Measurements from ENCODE around the gene OAS2. TPM values are rescaled to one million over a fixed set of nuclear protein-coding genes. Genes with fewer than 3 reads are reported as not detected.

OAS2 gene
- total RNA-seq, 1 donor from 2014 or later: not detected

GRCh38 chr12:112945515-112945914 lies 32.8 kb upstream of the OAS2 start:
- no peak for TF ChIP-seq CTCF (IDR thresholded peaks at IDR 0.05; ENCODE audit: partially characterized antibody, unreplicated experiment)
- H3K4me1 Mint-ChIP-seq (ENCODE audit: low read depth, unreplicated experiment): peaks cover 2% of the 10 kb centered on the region
- no peak overlapping the region for H3K4me3 Mint-ChIP-seq (ENCODE audit: unreplicated experiment)
- peaks cover 1% of the 10 kb centered on the region for H3K27me3 Mint-ChIP-seq (ENCODE audit: unreplicated experiment)
- H3K36me3 Mint-ChIP-seq (ENCODE audit: unreplicated experiment): no peaks in the 10 kb centered on the region
- no peaks in the 10 kb centered on the region for H3K9me3 Mint-ChIP-seq (ENCODE audit: unreplicated experiment)
- H3K27ac Mint-ChIP-seq (ENCODE audit: unreplicated experiment): no peak overlapping the region
- DNase-seq: no peak

- Mint-ChIP-seq H3K27me3 (ENCODE audit: unreplicated experiment) (peaks cover 1% of the 10 kb centered on the region), H3K36me3 (ENCODE audit: unreplicated experiment) (no peaks in the 10 kb centered on the region), H3K9me3 (ENCODE audit: unreplicated experiment) (no peaks in the 10 kb centered on the region), H3K4me1 (ENCODE audit: low read depth, unreplicated experiment) (peaks cover 2% of the 10 kb centered on the region), H3K4me3 (ENCODE audit: unreplicated experiment) (no peak overlapping the region), H3K27ac (ENCODE audit: unreplicated experiment) (no peak overlapping the region)
- TF ChIP-seq CTCF (IDR thresholded peaks at IDR 0.05; ENCODE audit: partially characterized antibody, unreplicated experiment): no peak
- DNase-seq: no peak
These were observed 31.9 kb upstream of the OAS2 start for GRCh38 chr12:112946236-112947000.

GRCh38 chr12:112947314-112947713 lies 31.0 kb upstream of the OAS2 start:
- peaks cover 1% of the 10 kb centered on the region for H3K27me3 Mint-ChIP-seq (ENCODE audit: unreplicated experiment)
- no peak overlapping the region for H3K27ac Mint-ChIP-seq (ENCODE audit: unreplicated experiment)
- H3K4me1 Mint-ChIP-seq (ENCODE audit: low read depth, unreplicated experiment): peaks cover 2% of the 10 kb centered on the region
- H3K4me3 Mint-ChIP-seq (ENCODE audit: unreplicated experiment): no peak overlapping the region
- no peak for TF ChIP-seq CTCF (IDR thresholded peaks at IDR 0.05; ENCODE audit: partially characterized antibody, unreplicated experiment)
- H3K36me3 Mint-ChIP-seq (ENCODE audit: unreplicated experiment): no peaks in the 10 kb centered on the region
- DNase-seq: no peak
- H3K9me3 Mint-ChIP-seq (ENCODE audit: unreplicated experiment): no peaks in the 10 kb centered on the region

- H3K4me1 Mint-ChIP-seq (ENCODE audit: low read depth, unreplicated experiment): peaks cover 2% of the 10 kb centered on the region
- H3K4me3 Mint-ChIP-seq (ENCODE audit: unreplicated experiment): no peak overlapping the region
- no peaks in the 10 kb centered on the region for H3K36me3 Mint-ChIP-seq (ENCODE audit: unreplicated experiment)
- no peaks in the 10 kb centered on the region for H3K9me3 Mint-ChIP-seq (ENCODE audit: unreplicated experiment)
- no peak for DNase-seq
- no peak overlapping the region for H3K27ac Mint-ChIP-seq (ENCODE audit: unreplicated experiment)
- no peak for TF ChIP-seq CTCF (IDR thresholded peaks at IDR 0.05; ENCODE audit: partially characterized antibody, unreplicated experiment)
- peaks cover 1% of the 10 kb centered on the region for H3K27me3 Mint-ChIP-seq (ENCODE audit: unreplicated experiment)
These were observed 30.6 kb upstream of the OAS2 start for GRCh38 chr12:112947761-112948160.

- no peak for DNase-seq
- H3K27ac Mint-ChIP-seq (ENCODE audit: unreplicated experiment): no peak overlapping the region
- H3K36me3 Mint-ChIP-seq (ENCODE audit: unreplicated experiment): no peaks in the 10 kb centered on the region
- H3K9me3 Mint-ChIP-seq (ENCODE audit: unreplicated experiment): no peaks in the 10 kb centered on the region
- no peak for TF ChIP-seq CTCF (IDR thresholded peaks at IDR 0.05; ENCODE audit: partially characterized antibody, unreplicated experiment)
- peaks cover 2% of the 10 kb centered on the region for H3K4me1 Mint-ChIP-seq (ENCODE audit: low read depth, unreplicated experiment)
- H3K27me3 Mint-ChIP-seq (ENCODE audit: unreplicated experiment): peaks cover 1% of the 10 kb centered on the region
- no peak overlapping the region for H3K4me3 Mint-ChIP-seq (ENCODE audit: unreplicated experiment)
These were observed 29.5 kb upstream of the OAS2 start for GRCh38 chr12:112948806-112949205.

All from glutamatergic neuron (in vitro differentiated cells).